ENCODE results near the gene DDX6. TPM values are rescaled to one million over a fixed set of nuclear protein-coding genes. Genes with fewer than 3 reads are reported as not detected.

DDX6 gene
- polyA plus RNA-seq, 1 of the 3 experiments (the other 2 are of a cell fraction), result 7.9 TPM

GRCh38 chr11:118703563-118704106 lies 87.3 kb downstream of the DDX6 start:
- H3K4me1 ChIP-seq (ENCODE audit: control insufficient read depth in 1 of 2, insufficient read depth in 2 of 2, low read depth in 1 of 2, low read length in 1 of 2), result peaks cover 0 to 12% of the 10 kb centered on the region in 2 experiments; a peak in 1 of 4 replicates
- CTCF ChIA-PET, result interaction anchor here (5.9 kb wide), 1 partner anchor 13 kb away, joined by 31 read pairs; no protein-coding TSS in a partner anchor
- H2AFZ ChIP-seq (ENCODE audit: low read depth), result no peak overlapping the region

GRCh38 chr11:118699506-118700220 lies 91.3 kb downstream of the DDX6 start:
- POLR2A ChIA-PET, result no interaction called here
- CTCF ChIA-PET, result interaction anchor here (5.9 kb wide), 1 partner anchor 9 kb away, joined by 31 read pairs; no protein-coding TSS in a partner anchor
- no peak for DNase-seq
- TF ChIP-seq SIN3A (IDR thresholded peaks at IDR 0.05; ENCODE audit: borderline replicate concordance, low read depth, low read length), result no peak
- TF ChIP-seq RCOR1 (IDR thresholded peaks at IDR 0.05; ENCODE audit: low read length), result no peak
- TF ChIP-seq RAD21 (IDR thresholded peaks at IDR 0.05; ENCODE audit: low read length), result no peak
- TF ChIP-seq FOXM1 (IDR thresholded peaks at IDR 0.05; ENCODE audit: low read depth), result no peak
- TF ChIP-seq TEAD4 (IDR thresholded peaks at IDR 0.05; ENCODE audit: borderline replicate concordance, insufficient read depth), result no peak
- no peak for TF ChIP-seq NFIC (IDR thresholded peaks at IDR 0.05; ENCODE audit: borderline replicate concordance)
- no peak for TF ChIP-seq REST (IDR thresholded peaks at IDR 0.05; ENCODE audit: low read depth, low read length)
- TF ChIP-seq SMC3 (IDR thresholded peaks at IDR 0.05; ENCODE audit: low read depth, low read length), result no peak
- TF ChIP-seq MEF2A (IDR thresholded peaks at IDR 0.05; ENCODE audit: borderline replicate concordance, low read depth), result no peak

More at GRCh38 chr11:118703563-118704106, 87.3 kb downstream of the DDX6 start:
- no peaks in the 10 kb centered on the region for H3K27me3 ChIP-seq (ENCODE audit: insufficient read depth)
- no peak overlapping the region for H3K4me2 ChIP-seq
- no peaks in the 10 kb centered on the region for H3F3A ChIP-seq (replicated peaks; ENCODE audit: insufficient read depth)
- H3K79me2 ChIP-seq (ENCODE audit: insufficient read depth), result no peaks in the 10 kb centered on the region
- no peak for DNase-seq
- H3K9me3 ChIP-seq, result no peaks in the 10 kb centered on the region
- no peak overlapping the region for H3K4me3 ChIP-seq (ENCODE audit: low read depth in 2 of 2, low read length in 1 of 2)
- H3K27ac ChIP-seq (ENCODE audit: low read depth in 2 of 2, low read length in 1 of 2), result no peak overlapping the region
- H3K36me3 ChIP-seq (replicated peaks in 1 of 2; ENCODE audit: control insufficient read depth in 1 of 2, insufficient read depth in 2 of 2, low read length in 1 of 2), result no peaks in the 10 kb centered on the region
- H3K9me2 ChIP-seq, result no peaks in the 10 kb centered on the region
- 97% methylated on average over 5 of the region's 5 CpGs for WGBS (ENCODE audit: low lambda C conversion rate)
- H3K9ac ChIP-seq, result no peak overlapping the region
- POLR2A ChIA-PET, result no interaction called here
- H4K20me1 ChIP-seq (ENCODE audit: insufficient read depth), result no peaks in the 10 kb centered on the region
- TF ChIP-seq JUND (IDR thresholded peaks at IDR 0.05) (no peak), MAX (IDR thresholded peaks at IDR 0.05; ENCODE audit: low read depth) (no peak), USF1 (IDR thresholded peaks at IDR 0.05; ENCODE audit: borderline replicate concordance, low read depth) (no peak), FOXM1 (IDR thresholded peaks at IDR 0.05; ENCODE audit: low read depth) (no peak), NFIC (IDR thresholded peaks at IDR 0.05; ENCODE audit: borderline replicate concordance) (no peak), USF2 (IDR thresholded peaks at IDR 0.05; ENCODE audit: borderline replicate concordance, low read depth, low read length) (no peak), PBX3 (IDR thresholded peaks at IDR 0.05) (no peak), TCF12 (IDR thresholded peaks at IDR 0.05) (no peak), TEAD4 (IDR thresholded peaks at IDR 0.05; ENCODE audit: borderline replicate concordance, insufficient read depth) (no peak), SIN3A (IDR thresholded peaks at IDR 0.05; ENCODE audit: borderline replicate concordance, low read depth, low read length) (no peak), ELF1 (IDR thresholded peaks at IDR 0.05) (no peak)

More at GRCh38 chr11:118699506-118700220, 91.3 kb downstream of the DDX6 start:
- Histone ChIP-seq H3K4me3 (ENCODE audit: low read depth in 2 of 2, low read length in 1 of 2) (no peak overlapping the region), H3K79me2 (ENCODE audit: insufficient read depth) (no peaks in the 10 kb centered on the region), H3K4me2 (no peak overlapping the region), H2AFZ (ENCODE audit: low read depth) (no peak overlapping the region), H3F3A (replicated peaks; ENCODE audit: insufficient read depth) (no peaks in the 10 kb centered on the region), H3K27me3 (ENCODE audit: insufficient read depth) (no peaks in the 10 kb centered on the region), H3K9ac (no peak overlapping the region), H3K9me3 (no peaks in the 10 kb centered on the region), H3K9me2 (no peaks in the 10 kb centered on the region), H3K36me3 (replicated peaks in 1 of 2; ENCODE audit: control insufficient read depth in 1 of 2, insufficient read depth in 2 of 2, low read length in 1 of 2) (no peaks in the 10 kb centered on the region), H3K4me1 (ENCODE audit: control insufficient read depth in 1 of 2, insufficient read depth in 2 of 2, low read depth in 1 of 2, low read length in 1 of 2) (no peaks in the 10 kb centered on the region), H3K27ac (ENCODE audit: low read depth in 2 of 2, low read length in 1 of 2) (no peak overlapping the region), H4K20me1 (ENCODE audit: insufficient read depth) (no peaks in the 10 kb centered on the region)
- WGBS (ENCODE audit: low lambda C conversion rate), result 91% methylated on average over 7 of the region's 7 CpGs
